OCI-LY3 (cell line): ENCODE results near the gene ARHGAP26.

Source experiments
- EZH2phosphoT487 ChIP-seq: fragments of 200-600 bp; shearing (Covaris generic); IDR thresholded peaks from 2 replicates; pipeline ENCODE4 v1.6.1; 2018; ENCODE audit warnings: antibody characterized with exemption, mixed run types, low read depth
- TF ChIP-seq, protein P1 (sequence below): fragments of 200-600, 300-600 bp; sonication (generic); IDR thresholded peaks from 2 replicates; pipeline ENCODE4 v1.5.1; 2014; ENCODE audit warnings: antibody characterized with exemption, low read length, low read depth

DNA sequence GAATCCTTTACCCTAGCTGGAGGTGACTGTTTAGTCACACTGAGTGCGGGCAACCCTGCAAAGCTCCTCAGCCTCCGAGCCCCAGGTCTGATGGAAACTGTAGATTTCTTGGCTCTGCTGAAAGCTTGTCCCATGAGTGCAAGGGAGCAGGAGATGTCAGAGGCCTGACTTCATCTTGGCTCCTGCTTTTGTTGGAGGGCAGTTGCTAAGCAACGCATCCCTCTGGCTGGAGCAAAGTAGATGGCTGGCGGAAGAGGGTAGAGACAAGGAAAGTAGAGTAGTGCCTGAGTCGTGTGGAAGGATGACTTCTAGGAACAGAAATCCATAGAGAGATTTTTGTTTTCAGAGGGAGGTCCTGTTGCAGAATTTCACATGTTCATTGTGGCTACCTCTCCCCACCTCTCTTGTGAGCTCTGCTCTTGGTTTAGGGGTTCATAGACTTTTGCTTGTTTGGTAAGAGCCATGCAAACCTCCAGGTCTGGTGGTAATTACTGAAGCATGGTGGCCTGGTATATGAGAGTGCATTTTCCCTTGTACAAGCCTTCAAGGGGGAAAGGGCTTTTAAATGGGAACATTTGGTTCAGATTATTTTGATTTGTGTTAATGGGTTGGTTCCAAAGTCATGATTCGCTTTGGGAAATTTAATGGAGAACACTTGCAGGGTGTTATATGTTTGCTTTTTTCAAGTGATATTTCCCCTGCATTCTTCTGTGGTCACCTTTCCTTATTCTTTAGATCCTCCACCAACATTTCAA is 71.5 kb downstream of the ARHGAP26 start:
- TF ChIP-seq, protein P1, sequence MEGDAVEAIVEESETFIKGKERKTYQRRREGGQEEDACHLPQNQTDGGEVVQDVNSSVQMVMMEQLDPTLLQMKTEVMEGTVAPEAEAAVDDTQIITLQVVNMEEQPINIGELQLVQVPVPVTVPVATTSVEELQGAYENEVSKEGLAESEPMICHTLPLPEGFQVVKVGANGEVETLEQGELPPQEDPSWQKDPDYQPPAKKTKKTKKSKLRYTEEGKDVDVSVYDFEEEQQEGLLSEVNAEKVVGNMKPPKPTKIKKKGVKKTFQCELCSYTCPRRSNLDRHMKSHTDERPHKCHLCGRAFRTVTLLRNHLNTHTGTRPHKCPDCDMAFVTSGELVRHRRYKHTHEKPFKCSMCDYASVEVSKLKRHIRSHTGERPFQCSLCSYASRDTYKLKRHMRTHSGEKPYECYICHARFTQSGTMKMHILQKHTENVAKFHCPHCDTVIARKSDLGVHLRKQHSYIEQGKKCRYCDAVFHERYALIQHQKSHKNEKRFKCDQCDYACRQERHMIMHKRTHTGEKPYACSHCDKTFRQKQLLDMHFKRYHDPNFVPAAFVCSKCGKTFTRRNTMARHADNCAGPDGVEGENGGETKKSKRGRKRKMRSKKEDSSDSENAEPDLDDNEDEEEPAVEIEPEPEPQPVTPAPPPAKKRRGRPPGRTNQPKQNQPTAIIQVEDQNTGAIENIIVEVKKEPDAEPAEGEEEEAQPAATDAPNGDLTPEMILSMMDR = no peak
- no peak for TF ChIP-seq EZH2phosphoT487
